Measurements from ENCODE around the gene TMEM92. TPM values are rescaled to one million over a fixed set of nuclear protein-coding genes. Genes with fewer than 3 reads are reported as not detected.
"Not testable (repeated sequence)": the region's sequence is repeated elsewhere in the genome, so short reads cannot be mapped to it uniquely, and the experiment has no call there.

TMEM92 gene
- polyA plus RNA-seq, 1 donor = 1.8 TPM

- no peak for DNase-seq
Observed at GRCh38 chr17:50301891-50302584, 27.8 kb downstream of the TMEM92 start.

GRCh38 chr17:50303051-50303450 is 28.8 kb downstream of the TMEM92 start:
- no peak for DNase-seq

- DNase-seq = no peak
Observed at GRCh38 chr17:50303596-50303995, 29.3 kb downstream of the TMEM92 start.

DNA sequence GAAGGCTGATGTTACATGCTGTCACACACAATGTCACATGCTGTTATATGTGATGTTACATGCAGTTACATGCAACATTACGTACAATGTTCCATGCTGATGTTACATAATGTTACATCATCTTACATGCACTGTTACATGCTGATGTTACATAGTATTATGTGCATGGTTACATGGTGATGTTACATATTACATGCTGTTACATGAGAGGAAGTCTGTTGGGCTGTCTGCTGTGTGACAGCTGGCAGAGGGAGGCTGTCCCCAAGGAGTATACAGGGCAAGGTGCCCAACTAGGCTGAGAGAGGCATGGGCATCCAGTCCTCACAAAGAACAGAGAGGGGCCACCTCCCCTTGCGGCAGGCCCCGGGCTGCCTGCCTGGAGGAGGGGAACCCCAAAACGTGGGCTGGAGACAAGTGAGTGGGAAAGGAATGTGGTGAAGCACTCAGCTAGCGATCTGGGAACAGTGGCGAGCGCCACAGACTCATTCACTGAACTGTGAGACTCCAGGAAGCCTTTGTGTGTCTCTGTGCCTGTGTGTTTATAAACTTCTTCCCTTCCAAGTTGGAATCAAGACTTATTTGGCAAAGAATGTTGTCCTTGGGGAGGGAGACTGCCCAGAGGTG is 30.6 kb downstream of the TMEM92 start:
- no peak for DNase-seq

GRCh38 chr17:50307654-50308053 is 33.4 kb downstream of the TMEM92 start:
- no peak for DNase-seq

DNA sequence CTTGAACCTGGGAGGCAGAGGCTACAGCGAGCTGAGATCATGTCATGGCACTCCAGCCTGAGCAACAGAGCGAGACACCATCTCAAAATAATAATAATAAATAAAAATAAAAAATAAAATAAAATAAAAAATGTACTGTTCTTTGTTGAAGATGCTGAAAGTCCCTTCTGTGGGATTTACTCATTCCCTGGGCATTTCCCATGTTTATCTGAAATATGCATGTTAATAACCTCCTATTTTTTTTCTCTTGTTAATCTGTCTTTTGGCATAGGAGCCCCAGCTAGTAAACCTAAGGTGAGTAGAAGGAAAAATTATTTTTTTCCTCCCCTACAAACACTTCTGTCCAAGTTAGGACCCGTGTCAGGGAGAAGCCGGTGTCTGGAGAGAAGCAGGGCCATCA is 34.4 kb downstream of the TMEM92 start:
- no peak for DNase-seq

GRCh38 chr17:50310455-50311111 is 36.3 kb downstream of the TMEM92 start:
- DNase-seq = no peak

GRCh38 chr17:50311112-50311460 is 36.8 kb downstream of the TMEM92 start:
- DNase-seq = no peak

- no peak for DNase-seq
Observed at GRCh38 chr17:50311483-50311882, 37.2 kb downstream of the TMEM92 start.

DNA sequence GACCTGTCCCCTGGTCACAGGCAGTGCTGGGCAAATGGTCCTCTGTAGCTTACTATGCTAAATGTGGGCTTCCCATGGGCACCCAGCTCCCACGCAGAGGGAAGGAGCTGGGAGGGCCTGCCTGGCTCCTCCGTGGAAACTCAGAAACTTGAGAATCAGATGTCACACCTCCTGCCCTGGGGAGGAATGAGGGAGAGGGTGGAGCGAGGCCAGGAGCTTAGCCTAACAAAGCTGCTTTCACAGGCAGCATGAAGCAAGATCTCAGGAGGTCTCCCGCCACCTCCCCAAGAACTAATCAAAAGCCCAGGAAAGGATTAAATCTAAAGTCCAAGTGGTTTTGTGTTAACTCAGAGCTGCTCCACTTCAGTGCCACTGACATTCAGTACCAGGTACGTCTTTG is 38.0 kb downstream of the TMEM92 start:
- DNase-seq = no peak

DNA sequence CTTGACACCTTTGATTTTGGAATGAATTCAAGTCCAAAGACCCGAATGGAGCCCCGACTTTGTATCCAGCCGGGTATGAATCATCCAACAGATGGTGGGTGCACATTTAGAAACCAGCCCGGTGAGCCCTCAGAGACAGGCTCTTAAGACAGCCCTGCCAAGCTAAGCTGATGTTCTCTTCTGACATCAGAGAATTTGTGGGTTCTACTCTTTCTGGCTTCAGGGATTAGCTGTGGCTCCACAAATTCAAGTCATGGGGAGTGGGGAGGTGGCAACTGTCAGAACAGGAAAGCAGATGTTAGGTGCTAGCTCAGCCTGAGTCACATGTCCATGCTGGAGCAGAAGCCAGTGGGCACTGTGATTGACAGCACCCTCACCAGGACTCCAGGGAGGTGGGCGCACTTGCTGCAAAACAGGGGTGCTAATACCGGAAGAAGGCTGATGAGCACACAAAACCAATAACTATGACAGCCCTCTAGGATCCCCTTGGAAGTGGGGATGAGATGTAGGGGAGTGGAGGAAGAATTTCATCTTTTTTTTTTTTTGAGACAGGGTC is 40.3 kb downstream of the TMEM92 start:
- no peak for DNase-seq

DNA sequence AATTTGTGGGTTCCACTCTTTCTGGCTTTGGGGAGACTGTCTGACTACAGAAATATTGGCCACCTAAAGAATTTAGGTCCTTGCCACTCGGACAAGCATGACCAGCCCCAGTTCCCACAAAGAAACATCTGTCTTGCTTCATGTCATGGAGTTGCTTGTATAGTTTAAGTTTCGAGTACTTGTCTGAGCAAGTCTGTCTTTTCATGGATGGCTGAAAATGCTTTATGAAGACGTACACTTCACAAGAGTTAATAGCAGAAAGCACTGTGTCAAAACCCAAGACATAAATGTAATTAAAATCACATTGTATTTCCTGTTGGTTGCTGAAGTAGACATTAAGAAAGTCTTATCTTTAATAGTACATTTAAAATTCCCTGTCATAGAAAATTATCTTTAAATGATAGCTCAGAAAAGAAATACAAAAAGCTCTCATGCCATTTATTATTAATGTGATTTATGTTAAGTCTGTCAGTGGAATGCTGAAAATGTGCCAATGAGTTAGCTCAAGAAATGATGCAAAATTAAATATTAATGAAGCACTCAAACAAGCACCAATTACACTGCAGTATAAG is 41.8 kb downstream of the TMEM92 start:
- no peak for DNase-seq

- DNase-seq = not testable (repeated sequence)
Observed at GRCh38 chr17:50316660-50317059, 42.4 kb downstream of the TMEM92 start.

- DNase-seq = no peak
Observed at GRCh38 chr17:50317121-50317520, 42.9 kb downstream of the TMEM92 start.

DNA sequence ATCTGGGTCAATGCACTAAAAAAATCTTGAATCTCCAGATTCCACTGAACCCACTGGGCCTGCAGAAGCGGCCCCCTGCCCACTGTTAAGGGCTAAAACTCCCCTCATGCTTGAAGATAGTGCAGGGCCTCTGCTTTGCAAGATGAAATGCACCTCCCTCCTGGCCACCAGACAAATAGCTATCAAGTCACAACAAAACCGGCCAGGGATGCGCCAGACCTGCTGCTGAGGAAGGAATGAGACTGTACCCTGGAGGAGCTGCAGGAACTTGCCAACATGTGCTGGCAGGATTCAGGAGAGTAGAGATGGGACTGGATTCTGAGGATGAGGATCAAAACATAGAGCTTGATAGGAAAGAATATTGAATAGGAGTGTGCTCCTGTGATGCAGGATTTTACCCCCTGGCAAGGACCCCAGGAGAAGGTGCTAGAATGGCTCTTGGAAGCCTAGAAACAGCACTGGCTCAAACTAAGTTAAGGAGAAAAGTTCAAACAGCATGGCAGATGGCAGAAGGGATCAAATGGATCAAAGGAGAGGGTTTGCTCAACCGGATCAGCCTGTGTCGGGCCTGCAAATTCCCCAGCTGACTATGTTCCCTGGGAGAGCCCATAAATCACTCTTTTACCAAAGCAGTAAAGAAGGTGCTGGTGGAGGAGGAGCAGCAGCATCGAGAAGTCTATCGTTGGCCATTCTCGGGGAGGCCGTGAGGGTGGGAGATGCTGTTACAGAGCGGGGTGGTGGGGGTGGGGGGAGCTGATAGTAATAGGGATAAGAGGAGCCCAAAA is 44.4 kb downstream of the TMEM92 start:
- no peak for DNase-seq

- no peak for DNase-seq
Observed at GRCh38 chr17:50319306-50320004, 45.2 kb downstream of the TMEM92 start.

- no peak for DNase-seq
Observed at GRCh38 chr17:50322271-50322670, 48.0 kb downstream of the TMEM92 start.

DNA sequence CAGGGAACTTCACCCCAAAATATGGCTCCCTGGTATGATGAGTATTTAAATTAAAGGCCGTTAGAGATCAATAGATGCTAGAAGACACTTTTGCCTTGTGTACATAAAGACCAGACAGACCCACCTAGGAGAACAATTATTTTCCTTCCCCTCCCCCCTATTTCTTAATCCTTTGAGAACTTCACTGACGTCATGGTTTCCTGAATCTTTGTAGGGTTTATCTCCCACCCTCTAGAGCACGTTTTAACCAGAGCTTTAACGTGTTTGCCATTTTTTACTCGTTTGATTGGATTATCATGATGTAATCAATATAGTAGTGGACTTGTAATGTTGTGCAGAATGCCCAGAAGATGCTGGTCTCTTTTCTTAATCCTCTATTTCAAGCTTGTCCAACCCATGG is 48.8 kb downstream of the TMEM92 start:
- no peak for DNase-seq

DNA sequence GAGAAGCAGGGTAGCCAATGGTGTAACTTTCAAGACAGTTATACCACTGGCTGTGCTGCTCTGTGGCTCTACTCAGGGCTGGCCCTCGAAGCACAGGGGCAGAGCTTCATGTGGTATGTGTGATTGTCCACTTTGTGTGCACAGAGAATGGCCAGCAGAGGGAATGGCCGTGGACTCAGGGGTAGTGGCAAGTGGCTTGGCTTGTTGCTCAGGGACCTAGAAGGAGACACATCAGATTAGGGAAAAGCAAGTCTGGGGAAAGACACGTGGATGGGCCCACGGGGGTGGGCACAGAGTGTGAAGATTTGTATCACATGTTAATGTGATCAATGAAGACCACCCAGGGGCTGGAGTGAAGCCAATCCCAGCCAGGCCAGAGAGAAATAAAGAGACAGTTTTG is 51.6 kb downstream of the TMEM92 start:
- no peak for DNase-seq

DNA sequence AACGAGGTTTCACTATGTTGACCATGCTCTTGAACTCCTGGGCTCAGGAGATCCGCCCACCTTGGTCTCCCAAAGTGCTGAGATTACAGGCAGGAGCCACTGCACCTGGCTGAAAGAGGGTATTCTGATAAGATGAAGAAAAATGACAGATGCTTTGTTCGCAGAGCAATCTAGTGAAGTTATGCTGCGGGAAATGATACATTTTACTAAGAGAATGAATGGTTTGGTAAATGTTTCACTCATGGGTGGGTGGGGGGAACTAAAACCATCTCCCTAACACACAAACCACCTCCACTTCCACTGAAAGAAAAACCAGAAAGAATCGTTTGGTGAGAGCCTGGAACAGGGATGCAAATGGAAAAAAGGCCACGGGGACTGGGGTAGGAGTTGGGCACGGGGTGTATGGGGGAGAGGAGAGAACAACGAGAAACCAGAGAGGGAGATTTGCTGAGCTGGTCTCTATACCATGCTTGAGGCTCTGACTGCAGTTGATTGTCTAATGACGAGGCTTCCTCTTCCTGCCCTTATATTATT is 52.6 kb downstream of the TMEM92 start:
- no peak for DNase-seq
